HT-29 (cell line): ENCODE results near the gene RAD51B. TPM values are rescaled to one million over a fixed set of nuclear protein-coding genes. Genes with fewer than 3 reads are reported as not detected.

Experiments used
- DNase-seq: peaks from one replicate; pipeline ENCODE4 v3.0.0-alpha.2; 2015; ENCODE audit warnings: low spot score
- total RNA-seq: library from RNA; depleted of rRNA; stranded (reverse); fragments of >200 nt; shearing (Covaris generic); gene quantifications from 2 replicates; pipeline ENCODE4 v1.2.3, GENCODE V29; 2014

RAD51B gene
- total RNA-seq, 1 experiment from 2014 or later, result 5.9 TPM

DNA sequence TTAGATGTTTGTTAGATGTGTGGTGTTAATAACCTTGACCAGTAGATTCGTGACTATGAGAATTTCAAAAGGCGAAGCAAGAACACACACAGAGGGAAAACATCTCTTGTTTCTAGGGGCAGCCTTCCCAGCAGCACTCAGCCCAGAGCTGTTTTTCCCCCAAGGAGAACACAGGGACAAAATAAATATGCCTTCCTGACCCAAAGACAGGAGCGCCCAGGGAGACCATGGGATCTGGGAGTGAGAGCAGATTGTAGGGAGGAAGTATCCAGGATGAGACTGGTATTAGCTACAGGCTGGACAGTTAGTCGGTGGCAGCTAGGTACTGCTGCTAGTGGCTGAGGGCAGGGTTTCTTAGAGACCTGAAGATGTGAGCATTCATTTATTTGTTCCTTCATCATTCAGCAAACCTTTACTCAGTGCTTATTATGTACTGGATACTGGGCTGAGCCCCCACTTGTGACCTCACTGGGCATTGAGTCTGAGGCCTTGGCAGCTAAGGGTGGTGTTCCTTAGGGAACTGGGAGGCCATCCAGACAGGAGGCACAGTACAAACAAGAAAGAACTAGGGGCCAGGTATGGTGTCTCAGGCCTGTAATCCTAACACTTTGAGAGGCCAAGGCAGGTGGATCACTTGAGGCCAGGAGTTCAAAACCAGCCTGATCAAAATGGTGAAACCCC, 503.5 kb downstream of the RAD51B start:
- DNase-seq, result no peak

DNA sequence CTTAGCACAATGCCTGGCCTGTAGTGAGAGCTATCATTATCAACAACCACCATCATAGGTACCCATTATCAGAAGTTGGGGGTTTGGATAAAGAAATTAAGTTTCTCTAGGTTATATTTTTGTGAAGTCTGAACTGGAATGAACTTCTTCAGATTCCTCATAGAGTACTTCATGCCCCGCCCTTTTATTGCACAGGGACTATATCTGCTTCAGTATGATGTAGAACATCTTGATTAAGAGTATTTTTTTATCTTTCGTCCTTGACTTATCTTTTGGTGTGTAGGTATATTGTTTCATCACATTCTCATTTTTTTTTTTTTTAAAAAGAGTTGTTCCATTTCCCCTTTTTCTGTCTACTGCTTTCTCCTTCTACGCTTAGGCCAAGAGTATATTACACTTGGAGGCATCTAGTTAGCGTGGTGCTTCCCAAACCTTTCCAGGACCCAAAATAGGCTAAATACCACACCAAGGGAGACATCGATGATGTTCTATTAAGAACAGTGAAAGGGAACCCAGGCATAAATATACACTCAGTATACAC, 505.8 kb downstream of the RAD51B start:
- DNase-seq, result no peak

DNA sequence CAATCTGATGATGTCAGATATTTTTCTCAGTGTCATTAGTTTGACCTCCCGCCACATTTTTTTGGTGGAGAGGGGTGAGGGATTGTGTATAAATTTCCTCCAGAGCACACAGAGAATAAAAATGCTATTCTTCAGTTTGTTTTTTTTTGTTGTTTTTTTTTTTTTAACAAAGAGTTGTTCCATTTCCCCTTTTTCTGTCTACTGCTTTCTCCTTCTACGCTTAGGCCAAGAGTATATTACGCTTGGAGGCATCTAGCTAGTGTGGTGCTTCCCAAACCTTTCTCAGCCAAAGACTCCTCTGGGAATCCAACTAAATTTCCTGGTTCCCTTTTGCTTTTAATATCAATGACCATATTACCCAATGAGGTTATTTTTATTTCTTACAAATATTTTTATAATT, 507.7 kb downstream of the RAD51B start:
- DNase-seq, result no peak

DNA sequence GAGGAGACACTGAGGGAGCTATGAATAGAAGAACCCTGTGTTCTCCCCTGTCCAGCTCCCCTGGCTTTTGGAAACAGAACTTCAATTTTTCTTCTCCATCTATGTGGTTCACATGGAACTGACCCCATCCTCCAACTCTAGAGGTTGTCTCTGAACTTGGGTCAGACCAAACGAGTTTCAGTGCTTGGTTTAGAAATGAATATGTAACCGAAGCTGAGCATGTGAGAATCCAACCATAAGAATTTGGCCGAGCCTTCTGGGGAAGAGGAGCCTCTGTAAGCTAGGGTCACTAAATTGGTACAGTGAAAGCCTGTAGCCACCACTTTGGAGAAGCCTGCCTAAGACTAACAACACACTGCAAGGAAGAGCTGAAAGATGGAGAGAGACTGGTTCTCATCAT, 508.9 kb downstream of the RAD51B start:
- no peak for DNase-seq

DNA sequence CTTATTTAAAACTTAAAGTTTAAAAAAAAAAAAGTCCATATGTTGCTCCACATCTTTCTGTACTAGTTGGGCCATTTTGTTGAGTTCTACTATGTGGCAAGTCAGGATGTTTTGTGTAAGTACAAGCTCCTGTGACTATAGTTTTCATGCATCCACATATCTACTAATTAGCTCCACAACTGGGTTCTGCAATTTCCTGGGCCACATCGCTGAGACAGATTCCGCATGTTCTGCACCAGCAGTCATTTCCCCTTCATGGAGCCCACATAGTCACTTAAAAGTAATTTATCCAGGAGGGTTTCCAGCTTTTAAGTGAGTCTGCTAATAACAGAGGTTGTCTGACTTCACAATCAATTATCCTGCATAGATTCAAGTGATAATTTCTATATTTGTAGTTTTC, 511.8 kb downstream of the RAD51B start:
- DNase-seq, result no peak

DNA sequence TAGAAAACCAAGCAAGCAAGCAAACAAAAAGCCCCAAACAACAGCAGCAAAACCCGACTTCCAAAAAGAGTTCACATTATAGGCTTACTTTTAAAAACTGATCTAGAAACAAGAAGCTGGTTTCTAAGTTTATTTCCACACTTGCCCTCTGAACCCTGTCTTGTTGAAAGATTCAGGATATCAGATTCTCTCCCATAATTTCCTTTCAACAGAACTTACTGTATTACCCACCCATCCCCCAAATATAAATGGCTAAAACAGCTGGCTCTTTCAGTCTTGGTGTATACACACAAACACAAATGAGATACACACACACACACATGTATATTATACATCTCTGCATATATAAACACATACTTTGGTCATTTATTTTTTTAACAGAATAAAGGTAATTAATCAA, 512.4 kb downstream of the RAD51B start:
- DNase-seq, result no peak

DNA sequence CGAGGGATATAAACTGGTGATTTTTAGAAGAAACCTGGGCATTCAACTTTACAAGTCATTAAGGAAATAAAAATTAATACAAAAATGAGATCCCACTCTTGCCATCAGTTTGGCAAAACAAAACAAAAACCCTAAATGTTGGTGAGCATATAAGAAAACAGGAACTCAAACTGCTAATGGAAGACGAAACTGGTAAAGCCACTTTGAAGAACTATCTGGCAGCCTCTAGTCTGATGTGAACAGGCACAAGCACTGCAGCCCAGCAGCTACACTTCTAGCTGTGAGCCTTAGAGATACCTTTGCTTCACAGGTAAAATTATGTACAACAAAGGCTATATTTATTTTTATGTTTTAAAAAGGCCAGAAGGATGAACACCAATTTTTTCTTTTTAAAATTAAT, 513.7 kb downstream of the RAD51B start:
- no peak for DNase-seq

DNA sequence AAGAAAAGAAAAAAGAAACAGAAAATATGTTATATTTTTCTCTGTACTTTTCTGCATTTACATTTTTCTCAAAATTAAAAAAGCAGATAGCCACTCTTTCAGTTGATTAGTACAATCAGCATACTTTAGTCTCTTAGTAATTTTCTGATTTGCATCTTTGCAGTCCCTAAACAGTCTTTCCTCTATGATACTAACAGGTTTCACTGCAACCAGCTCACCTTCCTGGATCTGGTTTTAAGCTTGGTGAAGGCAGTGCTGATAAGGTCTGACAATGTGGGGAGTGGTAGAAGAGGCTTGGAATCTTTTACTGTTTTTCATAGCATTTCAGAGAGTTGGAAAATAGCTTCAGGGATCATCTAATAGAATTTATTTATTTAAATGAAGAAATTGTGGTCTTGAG, 515.7 kb downstream of the RAD51B start:
- DNase-seq, result no peak

DNA sequence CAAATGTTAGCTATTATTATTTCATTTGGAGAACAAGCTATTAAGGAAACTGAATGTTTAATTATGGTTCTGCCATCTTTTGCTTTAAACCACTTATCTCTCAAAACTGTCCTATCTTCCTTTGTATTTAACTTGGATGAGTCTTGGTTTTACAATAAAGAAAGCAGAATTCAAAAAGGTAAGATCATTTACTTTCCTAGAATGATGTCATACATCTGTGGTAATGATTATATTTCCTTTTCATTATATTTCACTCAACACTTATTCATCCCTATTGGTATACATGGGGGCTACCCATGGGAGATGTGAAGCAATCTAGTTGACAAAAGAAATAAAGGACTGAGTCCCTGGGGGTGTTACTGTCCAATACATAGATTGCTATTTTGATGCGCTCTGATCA, 516.6 kb downstream of the RAD51B start:
- no peak for DNase-seq

DNA sequence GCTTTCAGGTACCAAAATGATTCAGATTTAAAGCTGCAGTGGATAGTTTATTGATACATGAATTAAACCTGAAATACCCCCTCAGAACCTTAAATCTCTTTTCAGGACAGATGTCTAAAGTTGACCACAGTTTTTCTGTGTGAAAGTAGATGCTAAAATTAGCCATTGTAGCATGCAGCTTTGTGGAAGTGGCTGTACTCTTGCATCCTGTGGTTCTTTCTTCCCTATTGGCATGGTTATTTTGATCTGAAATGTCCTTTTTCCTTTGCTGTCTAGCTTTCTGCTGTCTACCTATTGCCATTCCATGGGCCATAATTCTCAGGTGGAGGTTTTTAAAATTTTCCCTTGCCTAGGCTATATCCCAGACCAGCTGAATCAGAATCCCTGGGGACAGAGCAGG, 517.7 kb downstream of the RAD51B start:
- DNase-seq, result no peak

DNA sequence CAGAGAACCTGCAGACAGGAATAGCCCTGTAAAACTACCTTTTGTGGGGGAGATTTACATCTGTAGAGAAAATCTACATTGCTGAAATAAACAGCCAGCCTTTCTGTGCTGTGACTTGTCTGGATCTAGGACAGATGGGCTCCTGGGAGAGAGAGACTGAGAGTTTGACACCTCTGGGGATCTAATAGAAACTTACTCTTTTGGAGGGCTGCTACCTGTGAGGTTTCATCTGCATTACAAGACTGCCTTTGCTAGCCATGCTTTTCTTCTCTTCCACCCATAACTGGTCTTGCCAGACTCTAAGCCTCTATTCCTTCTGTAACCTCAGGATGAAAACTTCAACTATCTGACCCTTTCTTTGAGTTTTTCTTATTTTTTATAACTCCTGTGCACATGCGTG, 520.7 kb downstream of the RAD51B start:
- DNase-seq, result no peak

DNA sequence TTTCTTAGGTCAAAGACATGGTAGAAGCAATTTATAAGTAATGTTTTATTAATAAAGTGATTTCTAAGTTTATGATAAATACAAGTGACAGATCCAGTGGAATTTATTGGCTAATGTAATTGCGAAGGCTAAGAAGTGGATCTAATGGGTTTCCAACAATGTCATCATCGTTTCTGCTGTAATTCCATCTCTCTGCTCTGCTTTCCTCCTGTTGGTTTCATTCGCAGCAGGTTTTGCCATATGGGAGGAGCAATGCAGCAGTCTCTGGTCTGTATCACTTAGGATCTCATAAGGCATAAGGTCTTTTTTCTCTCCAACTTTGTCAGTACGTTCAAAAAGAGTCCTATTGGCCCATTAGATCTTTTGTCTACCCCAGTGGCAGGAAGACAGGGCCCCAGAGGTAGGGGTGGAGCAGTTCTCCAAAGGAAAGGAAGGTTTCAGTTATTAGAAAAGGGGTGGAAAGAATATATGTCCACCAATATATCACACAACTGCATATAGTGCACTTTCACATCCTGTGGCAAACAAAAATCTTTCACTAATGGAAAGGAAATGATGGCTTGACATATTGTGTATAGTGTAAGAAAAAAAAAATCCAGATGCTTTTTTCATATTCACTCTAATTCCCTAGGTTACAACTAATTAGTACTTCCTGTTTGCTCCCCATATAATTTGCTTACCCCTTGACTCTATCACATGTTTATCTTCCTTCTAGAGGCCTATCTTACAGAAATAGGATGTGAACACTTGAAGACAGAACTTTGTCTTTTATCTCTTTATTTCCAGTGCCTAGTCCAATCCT, 522.0 kb downstream of the RAD51B start:
- no peak for DNase-seq

DNA sequence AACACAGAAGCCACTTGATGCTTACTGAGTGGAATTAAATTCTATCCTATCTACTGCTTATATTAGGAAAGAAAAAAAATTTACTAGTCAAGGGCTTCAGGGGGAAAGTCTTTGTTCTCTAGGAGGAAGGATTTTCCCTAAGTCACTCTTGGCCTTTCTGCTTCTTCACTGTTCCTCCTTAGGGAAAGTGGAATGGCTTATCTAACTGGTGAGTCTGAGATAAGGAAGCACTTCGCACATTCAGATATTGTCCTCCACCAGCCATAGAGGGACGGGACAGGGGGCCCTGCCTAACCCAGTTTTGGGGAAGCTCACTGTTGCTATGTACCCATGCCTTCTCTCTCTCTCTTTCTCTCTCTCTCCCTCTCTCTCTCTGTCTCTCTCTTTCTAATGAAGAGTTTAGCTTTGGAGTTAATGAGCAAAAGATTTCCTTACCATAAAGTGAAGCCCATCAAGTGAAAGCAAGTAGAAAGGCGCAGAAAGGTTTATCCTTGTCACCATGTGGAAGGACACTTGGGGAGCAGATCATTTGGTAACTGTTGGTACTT, 522.7 kb downstream of the RAD51B start:
- DNase-seq, result no peak

DNA sequence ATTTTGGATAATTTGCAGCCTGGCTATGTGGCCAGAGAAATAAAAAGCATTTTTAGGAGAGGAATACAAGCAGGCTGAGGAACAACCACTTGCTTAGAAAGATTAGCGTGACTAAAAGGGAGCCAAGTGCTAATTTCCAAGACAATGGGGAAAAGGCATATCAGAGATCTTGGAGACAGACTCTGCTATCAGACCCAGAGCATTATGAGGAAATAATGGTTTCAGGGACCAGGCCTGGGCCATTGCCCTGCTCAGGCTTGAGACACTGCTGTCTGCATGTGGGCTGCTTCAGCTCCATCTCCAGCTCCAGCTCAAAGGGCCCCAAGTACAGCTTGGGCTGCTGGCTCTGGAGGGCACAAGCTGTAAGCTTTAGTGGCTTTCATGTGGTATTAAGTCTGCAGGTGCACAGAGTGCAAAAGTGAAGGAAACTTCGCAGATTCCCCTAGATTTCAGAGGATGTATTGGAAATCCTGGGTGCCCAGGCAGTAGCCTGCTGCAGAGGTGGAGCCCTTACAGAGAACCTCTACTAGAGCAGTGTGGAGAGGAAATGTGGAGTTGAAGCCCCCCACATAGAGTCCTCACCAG, 524.0 kb downstream of the RAD51B start:
- DNase-seq, result no peak

DNA sequence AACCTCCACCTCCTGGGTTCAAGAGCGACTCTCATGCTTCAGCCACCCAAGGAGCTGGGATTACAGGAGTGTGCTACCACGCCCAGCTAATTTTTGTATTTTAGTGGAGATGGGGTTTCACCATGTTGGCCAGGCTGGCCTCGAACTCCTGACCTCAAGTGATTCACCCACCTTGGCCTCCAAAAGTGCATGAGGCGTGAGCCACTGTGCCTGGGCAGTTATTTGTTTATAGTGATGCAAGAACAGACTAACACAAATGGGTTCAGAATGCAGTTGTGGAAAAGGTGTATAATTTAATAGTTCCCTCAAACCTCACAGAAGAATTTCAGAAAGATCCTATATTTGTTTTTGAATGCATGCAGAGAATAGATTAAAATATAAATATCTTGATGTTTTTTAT, 526.2 kb downstream of the RAD51B start:
- DNase-seq, result no peak

DNA sequence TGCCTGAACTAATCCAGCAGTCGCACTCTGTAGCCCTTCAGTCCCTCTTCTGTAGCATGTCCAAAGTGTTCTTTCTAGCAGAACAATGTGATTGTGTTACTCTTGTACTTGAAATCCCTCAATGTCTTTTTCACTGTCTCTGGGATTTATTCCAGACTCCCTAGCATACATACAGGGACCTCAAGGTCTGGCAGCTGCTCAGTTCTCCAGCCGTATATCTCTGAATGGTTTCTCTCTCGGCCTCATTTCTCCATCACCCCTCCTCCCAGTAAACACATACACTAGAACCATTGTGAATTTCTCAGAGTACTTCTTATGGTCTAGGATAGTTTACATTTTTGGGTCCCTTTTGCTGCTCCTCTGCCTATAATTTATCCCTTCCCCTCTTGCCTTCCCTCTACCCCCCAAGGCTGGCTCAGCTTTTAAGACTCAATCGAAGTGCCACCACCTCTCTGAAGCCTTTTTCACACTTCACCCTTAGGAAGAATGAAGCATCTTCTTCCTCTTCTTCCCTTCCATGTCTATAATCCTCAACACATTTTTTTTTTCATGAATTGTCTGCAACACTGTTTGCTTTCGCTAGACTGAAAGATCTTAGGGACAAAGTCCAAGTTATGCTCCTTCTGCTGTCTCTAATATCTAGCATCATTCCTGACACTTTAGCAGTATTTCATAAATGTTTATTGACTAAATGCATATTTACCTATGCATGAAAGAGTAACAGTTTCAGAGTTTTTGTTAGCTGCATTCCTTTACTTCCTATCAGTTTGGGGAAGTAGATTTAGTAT, 527.2 kb downstream of the RAD51B start:
- DNase-seq, result no peak

DNA sequence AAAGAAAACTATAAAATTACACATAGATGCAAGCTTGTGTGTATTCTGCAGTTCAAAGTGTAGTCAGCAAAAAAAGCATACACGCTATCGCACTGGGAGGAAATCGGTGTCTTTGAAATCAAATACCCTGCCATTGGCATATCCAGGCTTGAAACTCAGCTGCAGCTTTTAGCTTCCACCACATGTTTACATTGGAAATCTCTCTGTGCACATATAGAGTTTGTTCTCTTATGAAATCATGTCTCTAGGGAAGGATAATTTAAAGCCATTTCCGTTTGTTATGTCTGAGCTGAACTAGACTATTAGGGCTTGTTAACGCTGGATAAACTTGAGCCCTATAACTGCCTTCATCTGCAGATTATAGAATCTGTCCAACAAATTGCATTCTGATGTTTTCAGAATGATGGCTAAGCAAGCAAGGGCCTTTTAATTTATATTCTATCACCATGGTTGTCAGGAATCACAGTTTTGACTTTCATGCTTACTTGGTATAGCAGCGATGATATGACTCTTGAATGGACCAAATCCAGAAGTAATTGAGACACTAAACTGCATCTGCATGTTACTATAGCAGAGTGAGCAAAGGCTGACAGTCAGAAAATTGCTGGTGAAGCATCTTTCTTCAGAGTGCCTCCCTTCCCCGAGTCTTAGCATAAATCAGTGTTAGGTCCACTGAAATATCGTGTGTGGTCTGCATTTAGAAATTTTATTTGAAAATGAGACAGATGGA, 530.5 kb downstream of the RAD51B start:
- no peak for DNase-seq

DNA sequence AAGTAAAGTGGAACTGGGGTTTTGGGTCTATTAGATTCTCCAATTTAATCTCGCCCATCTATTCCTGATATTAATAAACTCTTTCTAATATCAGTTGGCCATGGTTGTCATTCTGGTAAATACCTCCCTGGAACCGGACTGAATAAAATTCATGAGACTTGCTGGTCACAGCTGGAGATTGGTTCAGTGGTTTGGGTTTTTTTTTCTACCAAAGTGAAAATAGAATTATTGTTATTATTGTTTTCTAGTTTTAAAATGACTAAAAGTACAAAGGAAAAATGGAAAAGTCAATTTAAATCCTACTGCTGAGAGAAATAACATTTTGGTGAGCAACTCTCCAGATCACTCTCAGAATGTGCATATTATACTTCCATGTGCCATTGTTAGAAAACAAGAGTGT, 535.8 kb downstream of the RAD51B start:
- no peak for DNase-seq

DNA sequence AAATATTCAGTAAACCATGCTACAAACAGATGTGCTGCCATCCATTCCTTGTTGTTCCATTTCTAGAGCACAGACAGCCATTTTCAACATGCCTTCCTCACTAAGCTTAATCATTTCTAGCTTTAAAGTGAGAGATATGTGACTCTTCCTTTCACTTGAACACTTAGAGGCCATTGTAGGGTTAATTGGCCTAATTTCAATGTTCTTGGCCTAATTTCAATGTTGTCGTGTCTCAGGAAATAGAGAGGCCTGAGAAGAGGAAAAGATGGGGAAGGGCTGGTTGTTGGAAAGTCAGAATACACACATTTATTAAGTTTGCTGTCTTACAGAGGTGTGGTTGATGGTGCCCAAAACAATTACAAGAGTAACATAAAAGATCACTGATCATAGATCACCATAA, 538.2 kb downstream of the RAD51B start:
- DNase-seq, result no peak

DNA sequence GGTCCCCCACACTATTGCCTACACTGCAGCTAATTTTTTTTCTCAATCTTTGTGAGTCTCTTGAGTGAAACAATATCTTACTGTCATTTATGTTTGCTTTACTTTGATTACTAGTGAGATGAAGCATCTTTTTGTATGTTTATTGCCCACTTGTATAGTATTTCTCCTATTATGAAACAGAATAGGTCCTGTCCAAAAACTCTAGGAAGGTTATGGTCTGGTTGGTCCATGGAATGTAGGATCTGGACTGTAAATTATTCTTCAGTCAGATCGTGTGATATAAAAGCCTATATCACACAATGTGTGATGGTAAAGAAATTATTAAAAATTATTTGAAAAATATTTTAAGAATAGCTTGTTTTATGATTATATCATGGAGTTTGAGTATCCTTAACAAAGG, 538.9 kb downstream of the RAD51B start:
- no peak for DNase-seq
